Measurements from ENCODE around the gene NIM1K.
"Not testable (repeated sequence)": the region's sequence is repeated elsewhere in the genome, so short reads cannot be mapped to it uniquely, and the experiment has no call there.

The NIM1K gene

GRCh38 chr5:43305948-43306565 is 114.0 kb downstream of the NIM1K start:
- peak; percentile 62 for TF ChIP-seq CTCF (IDR thresholded peaks at IDR 0.05; ENCODE audit: low read depth, low read length)
- peak; percentile 31 for DNase-seq (ENCODE audit: extremely low read depth, low read depth)

GRCh38 chr5:43306954-43307353 is 114.9 kb downstream of the NIM1K start:
- not testable (repeated sequence) for DNase-seq (ENCODE audit: extremely low read depth, low read depth)

- no peak for DNase-seq (ENCODE audit: extremely low read depth, low read depth)
These were observed 117.1 kb downstream of the NIM1K start for GRCh38 chr5:43309122-43309521.

GRCh38 chr5:43309637-43310036 is 117.6 kb downstream of the NIM1K start:
- no peak for DNase-seq (ENCODE audit: extremely low read depth, low read depth)
- TF ChIP-seq CTCF (IDR thresholded peaks at IDR 0.05; ENCODE audit: low read depth, low read length): no peak

More at GRCh38 chr5:43309122-43309521, 117.1 kb downstream of the NIM1K start:
- TF ChIP-seq CTCF (IDR thresholded peaks at IDR 0.05; ENCODE audit: low read depth, low read length): no peak

GRCh38 chr5:43312076-43312661 is 120.1 kb downstream of the NIM1K start:
- no peak for TF ChIP-seq CTCF (IDR thresholded peaks at IDR 0.05; ENCODE audit: low read depth, low read length)
- DNase-seq (ENCODE audit: extremely low read depth, low read depth): no peak

- DNase-seq (ENCODE audit: extremely low read depth, low read depth): no peak
These were observed 120.6 kb downstream of the NIM1K start for GRCh38 chr5:43312699-43313034.

GRCh38 chr5:43313035-43313853 is 121.2 kb downstream of the NIM1K start, which contains the start of gene HMGCS1:
Gene HMGCS1 (minus strand): TSS chr5:43313412. CDS start chr5:43298965, 14,447 bp downstream.
- TF ChIP-seq CTCF (IDR thresholded peaks at IDR 0.05; ENCODE audit: low read depth, low read length): peak; percentile 2
- DNase-seq (ENCODE audit: extremely low read depth, low read depth): peak; percentile 98

More at GRCh38 chr5:43312699-43313034, 120.6 kb downstream of the NIM1K start:
- TF ChIP-seq CTCF (IDR thresholded peaks at IDR 0.05; ENCODE audit: low read depth, low read length): no peak

All from AG09319 (cell line).